ENCODE data around the gene PACRG.
A peak's percentile ranks its signal among the peaks of the same experiment; 100 is the strongest.

Gene PACRG

GRCh38 chr6:163152701-163153100, 424.9 kb downstream of the PACRG start:
- no peak for DNase-seq

- DNase-seq = no peak
These were observed 431.3 kb downstream of the PACRG start for GRCh38 chr6:163159110-163159509.

- DNase-seq = no peak
These were observed 431.9 kb downstream of the PACRG start for GRCh38 chr6:163159689-163160088.

- DNase-seq = no peak
These were observed 434.5 kb downstream of the PACRG start for GRCh38 chr6:163162007-163162873.

GRCh38 chr6:163162874-163163213, 435.1 kb downstream of the PACRG start:
- no peak for DNase-seq

- no peak for DNase-seq
These were observed 436.6 kb downstream of the PACRG start for GRCh38 chr6:163164175-163164900.

GRCh38 chr6:163165155-163165910, 437.6 kb downstream of the PACRG start:
- no peak for DNase-seq

- DNase-seq = peak; percentile 87
These were observed 438.1 kb downstream of the PACRG start for GRCh38 chr6:163165922-163166321.

- no peak for DNase-seq
These were observed 438.7 kb downstream of the PACRG start for GRCh38 chr6:163166507-163166906.

GRCh38 chr6:163169521-163169920, 441.7 kb downstream of the PACRG start:
- DNase-seq = no peak

- no peak for DNase-seq
These were observed 442.6 kb downstream of the PACRG start for GRCh38 chr6:163170294-163170883.

- DNase-seq = no peak
These were observed 446.0 kb downstream of the PACRG start for GRCh38 chr6:163173741-163174140.

- no peak for DNase-seq
These were observed 447.5 kb downstream of the PACRG start for GRCh38 chr6:163175301-163175700.

- DNase-seq = no peak
These were observed 448.3 kb downstream of the PACRG start for GRCh38 chr6:163176097-163176496.

GRCh38 chr6:163177007-163177406, 449.2 kb downstream of the PACRG start:
- no peak for DNase-seq

GRCh38 chr6:163177892-163178420, 450.2 kb downstream of the PACRG start:
- no peak for DNase-seq

- DNase-seq = no peak
These were observed 451.3 kb downstream of the PACRG start for GRCh38 chr6:163179061-163179460.

GRCh38 chr6:163179721-163180120, 451.9 kb downstream of the PACRG start:
- DNase-seq = no peak

- no peak for DNase-seq
These were observed 453.2 kb downstream of the PACRG start for GRCh38 chr6:163180874-163181541.

- DNase-seq = no peak
These were observed 453.9 kb downstream of the PACRG start for GRCh38 chr6:163181666-163182180.

- no peak for DNase-seq
These were observed 454.9 kb downstream of the PACRG start for GRCh38 chr6:163182696-163183095.

GRCh38 chr6:163183806-163184205, 456.0 kb downstream of the PACRG start:
- no peak for DNase-seq
